Measurements from ENCODE around the gene PRRX2. TPM values are rescaled to one million over a fixed set of nuclear protein-coding genes. Genes with fewer than 3 reads are reported as not detected.

The PRRX2 gene
- total RNA-seq (2014; rRNA removed; shearing (Covaris generic)): 0.69 TPM in 1 of 2 replicates, not detected in the other

DNA sequence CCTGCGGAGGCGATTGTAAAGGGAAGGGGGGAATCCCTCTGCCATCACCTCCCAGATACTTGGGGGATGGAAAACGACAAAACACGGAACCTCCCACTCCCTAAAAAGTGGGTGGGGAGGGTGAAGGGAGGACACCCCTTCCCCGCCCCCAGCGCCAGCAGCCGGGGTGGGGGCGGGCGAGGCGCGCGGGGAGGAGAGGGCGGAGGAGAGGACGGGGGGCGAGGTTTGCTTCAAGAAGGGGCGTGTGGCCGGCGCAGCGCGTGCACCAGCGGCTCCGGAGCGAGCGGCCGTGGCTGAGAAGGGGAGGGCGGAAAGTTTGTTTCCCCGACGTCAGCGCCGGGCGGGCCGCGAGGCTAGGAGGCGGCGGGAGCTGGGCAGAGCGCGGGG lies at the start of gene PRRX2:
Gene PRRX2, plus strand, starts transcription at position 259 of the 387 bp plus-strand sequence. CDS start 221 bp downstream, outside the sequence.

DNA sequence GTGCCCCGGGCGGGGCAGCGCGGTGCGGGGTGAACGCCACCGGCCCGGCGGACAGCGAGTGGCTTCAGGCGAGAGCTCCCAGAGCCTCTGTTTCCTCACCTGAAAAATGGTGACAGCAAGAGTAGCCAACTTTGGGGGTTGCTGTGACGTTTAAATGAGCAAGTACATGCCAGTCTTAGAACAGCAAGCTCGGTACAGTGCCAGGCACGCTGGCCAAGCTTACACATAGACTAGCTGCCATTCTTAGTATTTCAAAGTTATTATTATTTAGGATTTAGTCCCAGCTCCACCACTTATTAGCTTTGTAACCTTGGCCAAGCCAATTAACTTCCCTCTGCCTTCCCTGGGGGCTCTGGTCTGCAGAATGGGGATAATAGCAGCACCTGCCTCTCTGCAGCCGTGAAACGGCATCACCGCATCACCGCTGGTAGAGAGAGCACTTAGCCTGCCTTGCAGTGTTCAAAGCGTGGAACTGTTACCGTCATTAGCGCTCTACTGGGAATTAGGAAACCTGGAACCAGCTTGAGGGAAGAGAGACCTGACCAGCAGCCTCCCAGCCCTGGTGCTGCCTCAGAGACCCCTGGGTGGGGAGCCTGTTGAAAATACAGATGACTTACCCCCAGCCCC lies 44.7 kb upstream of the PRRX2 start, which contains the start of gene C9orf50:
Gene C9orf50, minus strand, starts transcription at position 433 of the 627 bp plus-strand sequence. CDS start 527 bp downstream, outside the sequence.

DNA sequence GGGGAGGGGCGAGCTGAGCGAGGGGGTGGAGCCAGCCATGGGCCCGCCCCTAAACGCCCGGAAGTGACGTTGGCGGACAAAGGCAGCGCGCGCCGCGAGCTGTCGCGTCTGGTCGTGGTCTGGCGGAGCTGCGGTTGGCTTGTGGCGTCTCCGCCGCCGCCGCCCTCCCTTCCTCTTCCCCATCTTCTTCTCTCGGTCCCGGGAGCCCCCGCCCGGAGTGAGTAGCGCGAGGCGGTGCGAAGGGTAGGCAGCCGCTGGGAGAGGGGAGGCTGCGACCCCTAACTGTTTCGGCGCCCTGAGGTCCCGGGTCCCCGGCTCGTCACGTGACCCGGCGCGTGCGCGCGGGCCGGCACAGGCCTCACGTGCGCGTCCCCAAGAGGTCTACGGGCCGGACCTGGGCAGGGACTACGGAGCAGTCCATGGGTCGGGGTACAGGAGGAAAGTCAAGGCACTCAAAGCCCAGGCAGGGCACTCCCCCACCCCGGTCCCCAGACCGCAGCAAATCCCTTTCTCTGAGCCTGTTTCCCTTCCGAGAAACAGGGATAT lies 39.3 kb upstream of the PRRX2 start, which contains the start of gene NTMT1:
Gene NTMT1, plus strand, starts transcription at position 85 of the 546 bp plus-strand sequence. CDS start 6,541 bp downstream, outside the sequence.

DNA sequence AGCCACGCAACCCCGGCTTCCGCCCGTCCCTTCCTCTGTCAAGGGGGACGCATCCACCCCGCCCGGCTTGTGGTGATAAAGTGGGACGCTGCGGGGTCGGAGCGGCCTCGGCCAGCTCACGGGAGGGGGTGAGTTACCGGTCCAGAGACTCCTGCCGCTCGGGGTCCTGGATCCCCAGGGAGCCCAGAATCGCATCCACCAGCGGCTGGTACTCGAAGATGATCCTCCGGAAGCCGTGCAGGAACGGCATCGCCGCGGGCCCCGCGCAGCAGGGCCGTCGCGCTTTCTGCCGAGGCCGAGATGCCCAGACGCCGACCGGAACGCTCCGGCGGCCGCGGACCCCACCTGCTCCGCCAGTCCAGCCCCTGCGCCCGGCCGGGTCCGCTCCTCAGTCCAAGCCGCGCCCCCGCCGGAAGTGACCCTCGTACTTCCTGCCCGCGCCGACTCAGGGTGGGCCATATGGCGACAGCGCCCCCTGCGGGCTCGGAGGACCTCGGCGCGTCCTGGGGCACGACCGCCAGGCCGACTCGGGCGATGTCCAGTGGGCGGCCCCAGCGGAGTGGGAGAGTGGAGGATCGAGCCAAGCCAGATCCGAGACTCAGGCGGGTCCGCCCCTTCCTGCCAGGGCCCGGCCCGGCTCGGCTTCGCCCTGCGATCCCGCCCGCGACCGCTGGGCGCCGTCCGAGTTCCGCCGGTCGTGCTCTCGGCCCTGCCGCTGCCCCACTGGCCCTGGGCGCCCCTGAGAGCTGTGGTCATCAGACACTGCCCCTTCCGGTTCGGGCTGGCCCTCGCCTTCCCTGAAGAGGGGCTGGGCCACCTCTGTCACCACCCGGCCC lies 23.5 kb upstream of the PRRX2 start, which contains the start of gene ASB6:
Gene ASB6, minus strand, starts transcription at position 402 of the 836 bp plus-strand sequence. Its CDS starts 152 bp downstream, at position 250.

DNA sequence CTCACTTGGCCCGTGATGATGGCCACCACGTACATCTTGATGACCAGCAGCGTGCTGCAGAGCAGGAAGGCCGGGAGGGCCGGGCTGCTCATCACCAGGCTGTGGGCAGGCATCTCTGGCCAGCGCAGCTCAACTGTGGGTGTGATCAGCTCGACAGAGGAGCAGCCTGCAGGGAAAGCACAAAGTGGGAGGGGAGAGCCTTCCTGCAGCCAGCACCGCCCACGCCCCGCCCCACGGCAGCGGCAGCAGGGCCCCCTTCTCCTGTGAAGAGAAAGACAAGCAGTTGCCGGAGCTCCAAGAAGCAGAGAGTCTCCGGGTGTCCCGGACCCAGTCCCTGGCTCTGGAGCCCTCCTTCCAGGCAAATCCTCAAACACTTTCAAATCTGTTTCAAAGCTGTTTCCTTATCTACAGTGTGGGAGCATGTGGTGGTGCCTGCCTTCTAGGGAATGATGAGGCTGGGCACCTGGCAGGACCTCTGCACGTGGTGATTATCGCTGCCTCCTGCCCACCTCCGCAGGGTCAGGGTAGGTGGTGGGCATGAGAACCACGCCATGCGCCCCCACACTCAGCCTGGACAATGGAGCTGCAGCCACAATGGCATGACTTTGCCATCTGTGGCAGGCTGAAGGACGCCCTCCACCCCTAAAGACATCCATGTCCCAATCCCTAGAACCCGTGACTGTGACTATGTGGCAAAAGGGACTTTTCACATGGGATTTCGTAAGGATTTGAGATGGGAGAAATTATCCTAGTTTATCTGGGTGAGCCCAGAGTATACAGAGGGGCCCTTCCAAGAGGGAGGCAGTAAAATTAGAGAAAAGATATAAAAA lies 87.7 kb downstream of the PRRX2 start, which contains the start of gene PTGES:
Gene PTGES, minus strand, starts transcription at position 143 of the 830 bp plus-strand sequence. Its CDS starts 30 bp downstream, at position 113.

Other genes with a start within 250 kb of the PRRX2 start
- 0.34 and 0.56 TPM in 2 replicates for gene C9orf50, start 44.5 kb upstream of the PRRX2 start, total RNA-seq (2014; rRNA removed; shearing (Covaris generic))
- 59.9 and 71.1 TPM in 2 replicates for gene NTMT1, start 39.5 kb upstream of the PRRX2 start, total RNA-seq (2014; rRNA removed; shearing (Covaris generic))
- 29.0 and 34.0 TPM in 2 replicates for gene ASB6, start 23.5 kb upstream of the PRRX2 start, total RNA-seq (2014; rRNA removed; shearing (Covaris generic))
- 20.8 and 27.2 TPM in 2 replicates for gene PTGES, start 87.4 kb downstream of the PRRX2 start, total RNA-seq (2014; rRNA removed; shearing (Covaris generic))
- gene TOR1B, start 137.5 kb downstream of the PRRX2 start, total RNA-seq (2014; rRNA removed; shearing (Covaris generic)): 23.6 and 30.3 TPM in 2 replicates
- 50.8 and 53.3 TPM in 2 replicates for gene TOR1A, start 158.5 kb downstream of the PRRX2 start, total RNA-seq (2014; rRNA removed; shearing (Covaris generic))
- 61.0 and 71.9 TPM in 2 replicates for gene C9orf78, start 169.6 kb downstream of the PRRX2 start, total RNA-seq (2014; rRNA removed; shearing (Covaris generic))
- gene USP20, start 169.8 kb downstream of the PRRX2 start, total RNA-seq (2014; rRNA removed; shearing (Covaris generic)): 17.0 and 20.4 TPM in 2 replicates

Data from A375 (cell line).